NCI-H2227 (cell line): ENCODE measurements around the gene AP3S2.
"Not testable (repeated sequence)": the region's sequence is repeated elsewhere in the genome, so short reads cannot be mapped to it uniquely, and the experiment has no call there.

ENCODE experiments used
- DNase-seq: peaks from one replicate; lab custom pipeline; 2025; ENCODE audit not compliant: unreplicated experiment; lab: John Stamatoyannopoulos, UW

AP3S2 gene

DNA sequence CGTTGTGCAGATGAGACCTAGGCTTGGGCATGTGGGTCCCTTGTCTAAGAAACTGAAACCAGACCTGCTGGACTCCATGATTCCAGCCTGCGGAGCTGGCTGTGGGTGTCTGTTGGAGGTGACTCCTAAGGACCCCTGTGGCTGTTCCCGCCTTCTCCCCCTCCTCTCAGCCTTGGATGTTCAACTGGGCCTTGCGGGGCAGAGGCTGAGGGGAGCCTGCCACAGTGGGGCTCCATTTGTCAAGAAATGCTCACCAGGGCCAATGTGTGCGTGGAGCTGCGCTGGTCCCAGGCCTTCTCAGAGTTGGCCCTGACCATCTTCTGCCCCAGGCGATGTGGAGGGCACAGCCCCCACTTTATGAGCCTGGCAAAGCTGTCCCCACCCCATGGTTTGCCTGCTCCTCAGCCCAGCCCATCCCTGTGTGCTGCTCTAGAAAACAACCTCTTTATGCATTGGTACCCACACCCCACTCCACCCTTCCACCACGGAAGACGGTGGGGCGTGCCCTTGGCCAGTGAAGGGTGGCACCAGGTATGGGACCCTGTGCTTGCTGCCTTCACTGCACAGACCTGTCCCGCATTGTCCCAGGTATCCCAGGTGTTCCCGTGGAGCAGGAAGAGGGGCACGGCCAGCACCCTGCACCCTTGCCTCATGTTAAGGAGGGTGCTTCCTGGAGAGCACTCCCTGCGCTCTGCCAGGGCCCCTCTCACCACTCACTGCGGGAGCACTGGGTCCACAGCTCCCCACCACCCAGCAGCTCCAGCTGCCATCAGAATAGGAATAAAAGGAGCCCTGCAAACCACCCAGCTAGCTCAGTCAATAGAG is 109.7 kb downstream of the AP3S2 start:
- DNase-seq: no peak

DNA sequence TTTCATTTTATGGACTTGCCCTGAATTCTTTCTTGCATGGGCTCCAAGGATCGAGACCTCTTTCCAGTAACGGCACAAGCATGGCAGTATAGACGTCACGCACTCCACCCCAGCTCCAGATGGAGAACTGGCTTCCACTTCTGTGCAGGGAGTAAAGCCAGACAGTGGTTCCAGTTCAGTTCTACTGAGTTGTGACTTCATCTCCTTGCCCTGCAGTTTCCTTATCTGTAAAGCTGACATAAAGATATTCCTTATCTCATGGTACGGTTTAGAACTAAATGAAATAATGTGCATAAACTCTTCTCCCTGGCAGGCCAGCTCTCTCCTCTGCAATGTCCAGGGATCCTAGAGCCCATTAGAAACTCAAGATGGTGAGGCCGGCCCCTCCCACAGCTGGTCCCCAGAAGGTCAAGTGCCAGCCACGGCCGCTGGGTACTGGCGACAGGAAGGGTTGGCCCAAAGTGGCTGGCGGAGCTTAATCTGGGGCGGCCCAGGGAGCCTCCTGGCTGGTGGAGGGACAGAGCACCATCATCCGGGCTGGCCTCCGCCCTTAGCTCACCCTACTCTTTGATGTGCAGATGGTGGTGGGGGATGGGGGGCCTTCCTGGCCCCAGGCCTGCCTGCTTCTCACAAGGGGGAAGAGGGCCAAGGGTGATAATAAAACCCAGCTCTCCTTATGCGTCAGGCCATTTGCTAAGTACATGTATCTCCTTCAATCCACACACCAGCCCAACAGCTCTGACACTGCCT is 110.5 kb downstream of the AP3S2 start:
- DNase-seq: no peak

DNA sequence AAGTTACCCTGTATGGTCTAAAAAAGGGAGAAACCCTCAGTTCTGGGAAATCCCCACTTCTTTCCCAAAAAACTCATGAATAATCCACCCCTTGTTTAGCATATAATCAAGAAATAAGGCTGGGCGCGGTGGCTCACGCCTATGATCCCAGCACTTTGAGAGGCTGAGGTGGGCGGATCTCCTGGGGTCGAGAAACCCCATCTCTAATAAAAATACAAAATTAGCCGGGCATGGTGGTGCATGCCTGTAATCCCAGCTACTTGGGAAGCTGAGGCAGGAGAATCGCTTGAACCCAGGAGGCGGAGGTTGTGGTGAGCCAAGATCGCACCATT is 111.2 kb downstream of the AP3S2 start:
- not testable (repeated sequence) for DNase-seq

DNA sequence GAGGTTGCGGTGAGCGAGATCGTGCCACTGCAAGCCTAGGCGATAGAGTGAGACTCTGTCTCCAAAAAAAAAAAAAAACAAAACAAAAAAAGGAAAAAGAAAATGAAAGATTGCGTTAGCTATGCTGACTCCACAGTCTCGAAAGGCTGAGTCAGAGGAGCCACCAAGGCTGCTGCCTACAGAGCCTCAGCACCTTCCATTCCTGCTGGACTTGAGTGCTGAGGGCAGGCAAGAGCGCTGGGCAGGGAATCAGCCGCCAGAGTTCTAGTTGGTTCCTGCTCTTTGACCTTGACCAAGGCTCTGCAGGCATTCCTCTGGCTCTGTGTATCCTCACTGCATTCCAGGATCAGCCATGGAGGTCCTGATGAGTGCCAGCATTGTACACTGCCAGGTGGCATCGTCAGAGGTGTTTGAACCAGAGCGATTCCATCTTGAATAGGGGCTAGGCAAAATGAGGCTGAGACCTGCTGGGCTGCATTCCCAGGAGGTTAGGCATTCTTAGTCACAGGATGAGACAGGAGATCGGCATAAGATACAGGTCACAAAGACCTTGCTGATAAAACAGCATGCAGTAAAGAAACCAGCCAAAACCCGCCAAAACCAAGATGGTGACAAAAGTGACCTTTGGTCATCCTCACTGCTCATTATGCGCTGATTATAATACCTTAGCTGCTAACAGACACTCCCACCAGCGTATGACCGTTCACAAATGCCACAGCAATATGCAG is 111.7 kb downstream of the AP3S2 start:
- DNase-seq: no peak

DNA sequence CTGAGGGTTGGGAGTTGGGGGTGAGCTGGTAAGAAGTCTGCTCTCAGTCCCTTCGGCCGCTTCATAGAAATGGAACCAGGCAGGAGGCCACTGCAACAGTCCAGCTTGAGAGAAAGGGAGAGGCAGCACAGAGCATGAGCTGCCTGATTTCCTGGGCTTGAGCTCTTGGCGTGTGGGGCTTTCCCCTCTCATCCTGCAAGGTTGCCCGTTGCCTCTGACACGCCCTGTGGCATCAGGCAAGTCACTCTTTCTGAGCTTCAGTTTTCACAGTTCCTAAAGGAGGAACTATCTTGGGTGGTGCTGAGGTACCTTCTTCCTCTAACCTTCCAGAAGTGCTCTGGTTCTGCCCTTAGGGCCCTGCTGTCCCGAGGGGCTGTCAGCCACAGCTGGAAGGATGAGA is 112.7 kb downstream of the AP3S2 start:
- DNase-seq: no peak

DNA sequence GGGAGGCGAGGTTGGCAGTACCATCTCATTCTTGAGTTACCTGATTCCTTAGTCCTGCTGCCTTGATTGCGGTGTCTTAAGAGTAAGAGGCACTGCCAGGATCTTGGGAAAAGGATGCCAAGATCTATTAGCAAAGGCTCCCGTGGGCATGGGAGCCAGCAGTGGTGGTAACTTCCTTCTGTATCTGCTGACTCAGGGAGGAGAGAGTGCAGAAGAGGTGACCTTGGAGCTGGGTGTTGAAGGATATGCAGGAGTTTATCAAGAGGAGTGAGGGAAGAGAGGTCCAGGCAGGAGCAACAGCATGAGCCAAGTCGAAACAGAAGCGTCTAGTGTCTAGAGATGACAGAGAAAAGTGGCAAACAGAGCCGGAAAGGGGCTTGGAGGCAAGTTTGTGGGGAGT is 113.2 kb downstream of the AP3S2 start:
- DNase-seq: no peak
